ENCODE data around the gene MMP27.

GRCh38 chr11:102716527-102716926 lies 11.0 kb upstream of the MMP27 start:
- TF ChIP-seq, protein P1, sequence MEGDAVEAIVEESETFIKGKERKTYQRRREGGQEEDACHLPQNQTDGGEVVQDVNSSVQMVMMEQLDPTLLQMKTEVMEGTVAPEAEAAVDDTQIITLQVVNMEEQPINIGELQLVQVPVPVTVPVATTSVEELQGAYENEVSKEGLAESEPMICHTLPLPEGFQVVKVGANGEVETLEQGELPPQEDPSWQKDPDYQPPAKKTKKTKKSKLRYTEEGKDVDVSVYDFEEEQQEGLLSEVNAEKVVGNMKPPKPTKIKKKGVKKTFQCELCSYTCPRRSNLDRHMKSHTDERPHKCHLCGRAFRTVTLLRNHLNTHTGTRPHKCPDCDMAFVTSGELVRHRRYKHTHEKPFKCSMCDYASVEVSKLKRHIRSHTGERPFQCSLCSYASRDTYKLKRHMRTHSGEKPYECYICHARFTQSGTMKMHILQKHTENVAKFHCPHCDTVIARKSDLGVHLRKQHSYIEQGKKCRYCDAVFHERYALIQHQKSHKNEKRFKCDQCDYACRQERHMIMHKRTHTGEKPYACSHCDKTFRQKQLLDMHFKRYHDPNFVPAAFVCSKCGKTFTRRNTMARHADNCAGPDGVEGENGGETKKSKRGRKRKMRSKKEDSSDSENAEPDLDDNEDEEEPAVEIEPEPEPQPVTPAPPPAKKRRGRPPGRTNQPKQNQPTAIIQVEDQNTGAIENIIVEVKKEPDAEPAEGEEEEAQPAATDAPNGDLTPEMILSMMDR (IDR thresholded peaks at IDR 0.05) = no peak
- TF ChIP-seq EP300 (IDR thresholded peaks at IDR 0.05) = no peak
- no peak for TF ChIP-seq POLR2AphosphoS5 (IDR thresholded peaks at IDR 0.05)
- TF ChIP-seq POLR2A (IDR thresholded peaks at IDR 0.05) = no peak
